Small intestine (tissue), 7 donors: ENCODE measurements around the gene FBXO41. TPM values are rescaled to one million over a fixed set of nuclear protein-coding genes. Genes with fewer than 3 reads are reported as not detected.

Source experiments
- DNase-seq, 2 donors: peaks; one replicate each; pipeline versions ENCODE4 v3.0.0 to v3.0.0-alpha.2; 2013
- FAIRE-seq: peaks from 2 replicates; lab custom pipeline; 2012; peaks lifted over from hg19 to GRCh38; lab: Jason Lieb, UNC
- H3K27ac ChIP-seq, 3 donors: one replicate each; pipeline ENCODE4 v1.5.1; 2013; ENCODE audit warnings: low read length in 2 of 3, mild to moderate bottlenecking in 2 of 3, control low read depth in 1 of 3, inconsistent platforms in 1 of 3, low read depth in 1 of 3, moderate library complexity in 1 of 3
- H3K27me3 ChIP-seq, 3 donors: one replicate each; pipeline ENCODE4 v1.6.1; 2013; ENCODE audit warnings: low read length in 3 of 3, inconsistent platforms in 1 of 3; ENCODE audit not compliant: control insufficient read depth in 3 of 3, insufficient read depth in 3 of 3
- H3K36me3 ChIP-seq, 3 donors: one replicate each; pipeline ENCODE4 v1.6.1; 2013; ENCODE audit warnings: low read length in 3 of 3, inconsistent platforms in 1 of 3, low read depth in 1 of 3, mild to moderate bottlenecking in 1 of 3, moderate library complexity in 1 of 3; ENCODE audit not compliant: control insufficient read depth in 3 of 3, insufficient read depth in 2 of 3
- H3K4me1 ChIP-seq, 3 donors: one replicate each; pipeline ENCODE4 v1.6.1; 2013; ENCODE audit warnings: low read length in 2 of 3, inconsistent platforms in 1 of 3, low read depth in 1 of 3, mild to moderate bottlenecking in 1 of 3, moderate library complexity in 1 of 3; ENCODE audit not compliant: control insufficient read depth in 3 of 3, insufficient read depth in 2 of 3
- H3K4me3 ChIP-seq, 3 donors: one replicate each; pipeline ENCODE4 v1.5.1; 2013; ENCODE audit warnings: low read length in 3 of 3, control low read depth in 1 of 3, inconsistent platforms in 1 of 3, low read depth in 1 of 3, mild to moderate bottlenecking in 1 of 3, moderate library complexity in 1 of 3
- H3K9me3 ChIP-seq, 2 donors: one replicate each; pipeline ENCODE4 v1.6.1; 2013; ENCODE audit warnings: low read depth in 1 of 2, low read length in 1 of 2; ENCODE audit not compliant: control insufficient read depth in 2 of 2, insufficient read depth in 1 of 2
- WGBS, 3 donors: extraction: QIAGEN DNeasy Blood & Tissue Kit; methylation state at CpG; one replicate each; pipeline ENCODE4 v1.1.7; 2013; 5-methylcytosine and 5-hydroxymethylcytosine counted together
- polyA plus RNA-seq, 4 donors: library from polyadenylated mRNA; stranded (reverse) in 3 of 4; unstranded in 1 of 4; fragments of 200-250 nt in 3 of 4; fragments of 120-200 nt in 1 of 4; gene quantifications; one replicate each; pipeline versions ENCODE4 v1.2.1 to v1.2.3, GENCODE V29; 2013
- donor health status: healthy with polysubstance abuse.
- donor health status: control.
- donor health status: control.
- donor health status: Bipolar disorder and iron deficiency.
- donor health status: healthy.

Gene FBXO41
- polyA plus RNA-seq, 4 donors: 0.54 to 2.1 (median 1.0) TPM

GRCh38 chr2:73255907-73256617 is 28.2 kb downstream of the FBXO41 start:
- DNase-seq: no peak
- H3K27me3 ChIP-seq: no peaks in the 10 kb centered on the region
- H3K4me3 ChIP-seq: no peak overlapping the region
- WGBS, 3 donors: 69 to 79% (median 75%) methylated on average over 5 of the region's 5 CpGs
- H3K36me3 ChIP-seq: peaks cover 5 to 52% (median 9%) of the 10 kb centered on the region in 3 donors
- no peak overlapping the region for H3K27ac ChIP-seq
- H3K4me1 ChIP-seq: no peaks in the 10 kb centered on the region
- no peaks in the 10 kb centered on the region for H3K9me3 ChIP-seq
- no peak for FAIRE-seq

DNA sequence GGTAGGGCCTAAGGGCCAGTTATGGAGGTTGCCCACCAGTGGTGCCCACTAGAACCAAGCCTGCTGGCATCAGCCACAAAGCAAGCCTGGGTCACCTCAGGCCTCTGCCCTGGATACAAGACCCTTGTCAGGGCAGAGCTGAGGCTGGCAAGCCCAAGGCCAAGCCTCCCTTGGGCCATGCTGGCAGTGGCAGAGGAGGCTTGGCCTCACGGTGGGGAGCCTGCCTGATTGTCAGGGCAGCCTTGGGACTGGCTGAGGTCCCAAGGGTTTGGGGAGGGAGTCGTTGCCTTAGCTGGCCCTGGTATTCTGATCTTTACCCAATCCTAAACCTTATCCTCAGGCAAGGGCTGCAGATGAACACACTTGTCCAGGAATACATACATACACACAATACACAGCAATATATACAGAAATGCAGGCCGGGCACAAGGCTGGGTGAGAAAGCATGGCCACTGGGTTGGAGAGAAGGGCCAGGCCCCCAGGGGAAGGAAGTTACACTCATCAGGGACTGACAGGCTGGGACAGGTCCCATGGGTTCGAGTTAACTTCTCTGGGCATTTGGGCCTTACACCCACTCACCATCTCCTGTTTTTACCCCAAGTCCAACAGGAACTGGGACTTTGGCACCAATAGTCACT is 29.2 kb downstream of the FBXO41 start:
- WGBS, 3 donors: 62 to 65% (median 65%) methylated on average over 4 of the region's 4 CpGs
- DNase-seq: no peak
- H3K4me1 ChIP-seq: no peaks in the 10 kb centered on the region
- no peaks in the 10 kb centered on the region for H3K27me3 ChIP-seq
- no peak overlapping the region for H3K27ac ChIP-seq
- peaks cover 10 to 61% (median 16%) of the 10 kb centered on the region in 3 donors for H3K36me3 ChIP-seq
- FAIRE-seq: no peak
- H3K9me3 ChIP-seq: no peaks in the 10 kb centered on the region
- no peak overlapping the region for H3K4me3 ChIP-seq

DNA sequence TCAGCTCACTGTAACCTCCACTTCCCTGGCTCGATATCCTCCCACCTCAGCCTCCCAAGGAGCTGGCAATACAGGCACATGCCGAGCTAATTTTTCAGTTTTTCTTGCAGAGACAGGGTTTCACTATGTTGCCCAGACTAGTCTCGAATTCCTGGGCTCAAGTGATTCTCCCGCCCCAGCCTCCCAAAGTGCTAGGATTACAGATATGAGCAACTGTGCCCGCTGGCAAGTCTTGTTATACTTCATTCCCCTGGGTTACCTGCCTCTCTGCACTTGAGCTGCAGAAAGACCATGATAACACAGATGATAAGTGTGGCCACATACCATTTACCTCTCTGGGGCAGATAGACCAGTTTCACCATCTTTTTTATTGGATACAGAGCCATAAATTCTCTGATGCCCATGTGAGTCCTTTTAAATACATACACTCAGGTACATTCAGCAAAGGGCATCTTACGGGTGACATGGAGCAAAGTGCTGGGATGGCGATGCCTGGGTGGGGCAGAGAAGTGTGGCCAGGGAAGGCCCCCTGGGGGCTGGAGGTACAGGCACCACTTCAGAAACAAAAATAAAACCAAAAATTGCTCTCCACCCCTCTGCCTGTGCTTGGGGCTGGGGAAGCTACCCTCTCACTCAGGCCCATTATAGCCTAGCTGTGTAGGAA is 29.8 kb downstream of the FBXO41 start:
- WGBS, 3 donors: 93 to 96% (median 93%) methylated on average over 7 of the region's 7 CpGs
- FAIRE-seq: no peak
- Histone ChIP-seq H3K4me3 (no peak overlapping the region), H3K27ac (no peak overlapping the region), H3K9me3 (no peaks in the 10 kb centered on the region), H3K27me3 (no peaks in the 10 kb centered on the region), H3K4me1 (no peaks in the 10 kb centered on the region), H3K36me3 (peaks cover 10 to 64% (median 16%) of the 10 kb centered on the region in 3 donors)
- no peak for DNase-seq

GRCh38 chr2:73253901-73254300 is 30.4 kb downstream of the FBXO41 start:
- Histone ChIP-seq H3K36me3 (peaks cover 11 to 66% (median 18%) of the 10 kb centered on the region in 3 donors), H3K4me1 (no peaks in the 10 kb centered on the region), H3K27me3 (no peaks in the 10 kb centered on the region), H3K4me3 (no peak overlapping the region), H3K27ac (no peak overlapping the region), H3K9me3 (no peaks in the 10 kb centered on the region)
- no peak for DNase-seq
- WGBS, 3 donors: 92 to 96% (median 95%) methylated on average over 3 of the region's 3 CpGs
- no peak for FAIRE-seq

DNA sequence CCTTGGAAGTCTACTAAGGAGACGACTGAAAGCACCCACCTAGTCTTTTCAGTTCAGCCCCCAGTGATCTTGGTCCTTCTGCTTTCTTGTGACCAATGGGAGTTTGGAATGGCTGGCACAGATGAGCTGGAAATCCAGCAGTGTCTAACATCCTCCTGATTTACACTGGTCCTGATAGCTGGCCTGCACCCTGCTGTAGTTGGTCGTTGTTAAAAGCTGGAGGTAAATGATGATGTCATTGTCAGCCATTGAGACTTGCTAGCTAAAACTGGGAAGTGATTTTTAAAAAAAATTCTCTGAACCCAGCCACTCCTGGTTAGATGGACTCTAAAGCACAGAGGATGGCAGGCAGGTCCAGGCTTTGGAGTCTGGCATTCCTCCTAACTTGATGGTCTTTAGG is 30.9 kb downstream of the FBXO41 start:
- H3K4me3 ChIP-seq: no peak overlapping the region
- no peaks in the 10 kb centered on the region for H3K27me3 ChIP-seq
- no peak for FAIRE-seq
- peaks cover 15 to 69% (median 21%) of the 10 kb centered on the region in 3 donors for H3K36me3 ChIP-seq
- H3K4me1 ChIP-seq: no peaks in the 10 kb centered on the region
- no peaks in the 10 kb centered on the region for H3K9me3 ChIP-seq
- no peak for DNase-seq
- H3K27ac ChIP-seq: no peak overlapping the region
- 50 to 68% (median 58%) methylated on average over 2 of the region's 2 CpGs for WGBS, 3 donors

DNA sequence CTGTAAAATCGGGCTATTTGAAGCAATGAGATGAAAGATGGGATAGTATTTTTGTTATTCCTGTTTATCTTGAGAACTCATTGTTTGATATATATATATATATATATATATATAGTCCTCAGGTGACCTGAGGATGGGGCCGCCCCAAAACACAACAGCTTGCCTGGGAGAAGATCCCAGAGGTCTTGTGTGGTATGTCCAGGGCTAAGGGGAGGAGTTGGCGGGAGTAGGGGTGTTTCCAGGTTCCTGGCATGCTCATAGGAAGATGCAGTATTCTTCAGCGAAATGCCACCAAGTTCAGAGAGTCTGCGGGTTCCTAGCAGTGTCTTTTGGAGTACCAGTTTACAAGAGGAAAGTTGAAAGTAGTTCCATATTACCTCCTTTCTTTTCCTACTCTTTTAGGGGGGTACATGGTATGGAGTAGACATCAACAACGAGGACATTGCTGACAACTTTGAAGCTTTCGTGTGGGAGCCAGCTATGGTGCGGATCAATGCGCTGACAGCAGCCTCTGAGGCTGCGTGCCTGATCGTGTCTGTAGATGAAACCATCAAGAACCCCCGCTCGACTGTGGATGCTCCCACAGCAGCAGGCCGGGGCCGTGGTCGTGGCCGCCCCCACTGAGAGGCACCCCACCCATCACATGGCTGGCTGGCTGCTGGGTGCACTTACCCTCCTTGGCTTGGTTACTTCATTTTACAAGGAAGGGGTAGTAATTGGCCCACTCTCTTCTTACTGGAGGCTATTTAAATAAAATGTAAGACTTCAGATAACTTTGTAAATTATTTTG is 31.8 kb downstream of the FBXO41 start:
- no peaks in the 10 kb centered on the region for H3K9me3 ChIP-seq
- no peak overlapping the region for H3K27ac ChIP-seq
- H3K27me3 ChIP-seq: no peaks in the 10 kb centered on the region
- peaks cover 23 to 76% (median 27%) of the 10 kb centered on the region in 3 donors for H3K36me3 ChIP-seq
- no peaks in the 10 kb centered on the region for H3K4me1 ChIP-seq
- no peak overlapping the region for H3K4me3 ChIP-seq
- FAIRE-seq (no peak), DNase-seq (no peak)
- 90 to 92% (median 91%) methylated on average over 17 of the region's 17 CpGs for WGBS, 3 donors

- Histone ChIP-seq H3K4me1 (no peaks in the 10 kb centered on the region), H3K36me3 (peaks cover 31 to 81% (median 32%) of the 10 kb centered on the region in 3 donors), H3K27ac (no peak overlapping the region), H3K9me3 (no peaks in the 10 kb centered on the region), H3K27me3 (no peaks in the 10 kb centered on the region), H3K4me3 (no peak overlapping the region)
- DNase-seq (no peak), FAIRE-seq (no peak)
- 78 to 91% (median 81%) methylated on average over 17 of the region's 17 CpGs for WGBS, 3 donors
Observed at GRCh38 chr2:73250872-73251846, 33.1 kb downstream of the FBXO41 start.
